PC-3 (cell line): ENCODE measurements around the gene C16orf96. TPM values are rescaled to one million over a fixed set of nuclear protein-coding genes. Genes with fewer than 3 reads are reported as not detected.

Source experiments
- ATAC-seq: fragments of 200-7000 bp; cut with Tn5 transposase; 2 replicates; pipeline ENCODE4 v1.9.1; 2020; ENCODE audit warnings: mild to moderate bottlenecking, moderate library complexity
- BruUV-seq: library from RNA; stranded (reverse); fragments of 400-500 nt; replicated peaks from 2 replicates; lab custom pipeline; 2021; lab: Mats Ljungman, UMichigan
- CTCF ChIA-PET: fragments of 300-600 bp; sonication (Branson Sonifier 250); formaldehyde crosslinking; loops from one replicate; lab custom pipeline; 2022; ENCODE audit warnings: antibody characterized with exemption; lab: Charles Lee
- POLR2A ChIA-PET: fragments of 300-600 bp; sonication (Branson Sonifier 250); formaldehyde crosslinking; loops from one replicate; lab custom pipeline; 2022; ENCODE audit warnings: antibody characterized with exemption; ENCODE audit not compliant: unreplicated experiment; lab: Charles Lee
- DNase-seq: peaks from one replicate; pipeline ENCODE4 v3.0.0-alpha.2; 2015
- H2AFZ ChIP-seq: fragments of 300-600 bp; sonication (generic); 2 replicates; pipeline ENCODE4 v1.6.0; 2016; ENCODE audit warnings: antibody characterized with exemption, low read length
- H3F3A ChIP-seq: fragments of 300-600 bp; sonication (generic); one replicate; pipeline ENCODE4 v1.6.0; 2017; ENCODE audit warnings: antibody characterized with exemption, low read length, control low read depth, mild to moderate bottlenecking; ENCODE audit not compliant: unreplicated experiment
- H3K27ac ChIP-seq: fragments of 300-600 bp; sonication (generic); 2 replicates; pipeline ENCODE4 v1.5.1; 2016; ENCODE audit warnings: mild to moderate bottlenecking, low read length
- H3K27me3 ChIP-seq: fragments of 300-600 bp; sonication (generic); 2 replicates; pipeline ENCODE4 v1.6.1; 2016; ENCODE audit warnings: low read length, mixed read lengths
- H3K36me3 ChIP-seq: fragments of 300-600 bp; sonication (generic); 2 replicates; pipeline ENCODE4 v1.6.1; 2016; ENCODE audit warnings: low read depth, mixed run types, low read length, mixed read lengths
- H3K4me1 ChIP-seq: fragments of 300-600 bp; sonication (generic); 2 replicates; pipeline ENCODE4 v1.5.1; 2016; ENCODE audit warnings: low read length; ENCODE audit not compliant: insufficient read depth
- H3K4me2 ChIP-seq: fragments of 300-600 bp; sonication (generic); 2 replicates; pipeline ENCODE4 v1.6.0; 2016; ENCODE audit warnings: low read length
- H3K4me3 ChIP-seq: fragments of 300-600 bp; sonication (generic); 2 replicates; pipeline ENCODE4 v1.5.1; 2016; ENCODE audit warnings: mild to moderate bottlenecking, low read length, mixed read lengths
- H3K79me2 ChIP-seq: fragments of 300-600 bp; sonication (generic); 2 replicates; pipeline ENCODE4 v1.6.1; 2017; ENCODE audit warnings: low read length, mixed read lengths
- H3K9ac ChIP-seq: fragments of 300-600 bp; sonication (generic); 2 replicates; pipeline ENCODE4 v1.6.0; 2016; ENCODE audit warnings: mild to moderate bottlenecking, low read length
- H3K9me2 ChIP-seq: fragments of 300-600 bp; sonication (generic); replicated peaks from 2 replicates; pipeline ENCODE4 v1.6.1; 2016; ENCODE audit warnings: mixed run types, low read length, mixed read lengths
- H3K9me3 ChIP-seq: fragments of 300-600 bp; sonication (generic); 2 replicates; pipeline ENCODE4 v1.6.1; 2016; ENCODE audit warnings: low read length, mixed read lengths
- H4K20me1 ChIP-seq: fragments of 300-600 bp; sonication (generic); 2 replicates; pipeline ENCODE4 v1.6.1; 2016; ENCODE audit warnings: low read length, mixed read lengths
- CTCF ChIP-seq: fragments of 300-600 bp; sonication (generic); conservative IDR thresholded peaks from 2 replicates; pipeline ENCODE4 v1.5.1; 2017; ENCODE audit warnings: antibody characterized with exemption, low read depth, mild to moderate bottlenecking, low read length
- EZH2 ChIP-seq: fragments of 300-600 bp; sonication (generic); IDR thresholded peaks from one replicate; pipeline ENCODE4 v1.6.1; 2017; ENCODE audit warnings: antibody characterized with exemption, mild to moderate bottlenecking, low read length; ENCODE audit not compliant: unreplicated experiment
- EZH2phosphoT487 ChIP-seq: fragments of 300-600 bp; sonication (generic); IDR thresholded peaks from 2 replicates; pipeline ENCODE4 v1.6.1; 2018; ENCODE audit warnings: mild to moderate bottlenecking, antibody characterized with exemption, low read length, borderline replicate concordance
- intact Hi-C: fragments of 100-400 bp; cut with micrococcal nuclease; formaldehyde crosslinking; loops from 2 replicates; pipeline ENCODE4 v1.9.0; 2023
- total RNA-seq: library from RNA; depleted of rRNA; stranded (reverse); fragments of >200 nt; gene quantifications from 2 replicates; pipeline ENCODE4 v1.2.3, GENCODE V29; 2014

Gene C16orf96
- total RNA-seq, 1 experiment from 2014 or later: not detected

- ChIA-PET CTCF (interaction anchor here (0.5 to 0.6 kb wide), 2 partner anchors 120 to 318 kb away, joined by 3 to 4 read pairs; no protein-coding TSS in a partner anchor), POLR2A (interaction anchor here (0.7 kb wide), 1 partner anchor 749 kb away, joined by 3 read pairs; no protein-coding TSS in a partner anchor)
- Histone ChIP-seq H3K36me3 (0 out of 2 replicates have a peak, but pooled peaks cover under 1% of the 10 kb centered on the region), H3K4me3 (peak overlapping the region; percentile 93), H3K27ac (peak overlapping the region; percentile 26; the same call in 1 of the 2 replicates), H3F3A (no peaks in the 10 kb centered on the region), H4K20me1 (0 out of 2 replicates have a peak, but pooled peaks cover 8% of the 10 kb centered on the region), H2AFZ (peak overlapping the region; percentile 84), H3K4me1 (peaks cover 13% of the 10 kb centered on the region), H3K79me2 (peaks cover 52% of the 10 kb centered on the region), H3K4me2 (peak overlapping the region; percentile 83), H3K9me2 (no peaks in the 10 kb centered on the region), H3K9ac (peak overlapping the region; percentile 92), H3K27me3 (no peaks in the 10 kb centered on the region), H3K9me3 (no peaks in the 10 kb centered on the region)
- DNase-seq (no peak), ATAC-seq (peak; percentile 3)
- TF ChIP-seq CTCF (no peak), EZH2phosphoT487 (no peak), EZH2 (no peak)
- TSS peak; percentile 45 for BruUV-seq
- intact Hi-C loops: no loop called here
These were observed 69.5 kb downstream of the C16orf96 start for GRCh38 chr16:4625560-4626159.

DNA sequence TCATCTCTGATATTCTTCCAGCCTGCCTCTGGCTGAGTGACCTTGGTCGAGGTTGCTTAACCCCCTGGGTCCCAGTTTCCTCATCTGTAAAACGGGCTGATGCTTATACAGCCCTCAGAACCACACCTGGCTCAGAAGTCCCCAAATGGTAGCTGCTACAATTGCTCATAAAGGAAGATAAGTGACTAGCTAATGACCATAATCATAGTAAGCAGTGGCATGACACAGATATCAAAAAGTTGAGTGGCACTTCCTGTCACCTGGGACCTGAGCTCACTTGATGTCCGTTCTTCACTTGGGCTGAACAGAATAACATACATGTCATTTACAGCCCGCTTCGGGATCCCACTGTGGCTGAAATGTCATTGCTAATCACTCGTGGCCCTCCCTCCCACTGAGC, 70.3 kb downstream of the C16orf96 start:
- Histone ChIP-seq H3K79me2 (peaks cover 59% of the 10 kb centered on the region), H3K36me3 (peaks cover 8% of the 10 kb centered on the region; the same call in 1 of the 2 replicates), H3K4me3 (peak overlapping the region; percentile 93), H4K20me1 (0 out of 2 replicates have a peak, but pooled peaks cover 8% of the 10 kb centered on the region), H3K4me1 (peaks cover 13% of the 10 kb centered on the region), H3F3A (no peaks in the 10 kb centered on the region), H2AFZ (no peak overlapping the region), H3K9me2 (no peaks in the 10 kb centered on the region), H3K27me3 (no peaks in the 10 kb centered on the region), H3K9me3 (peaks cover 6% of the 10 kb centered on the region), H3K9ac (peak overlapping the region; percentile 92; the same call in 1 of the 2 replicates), H3K27ac (no peak overlapping the region), H3K4me2 (peak overlapping the region; percentile 83)
- ATAC-seq (no peak), DNase-seq (no peak)
- ChIA-PET CTCF (no interaction called here), POLR2A (interaction anchor here (0.6 to 0.7 kb wide), 2 partner anchors 750 to 1607 kb away, joined by 3 to 14 read pairs; partner anchors contain the start of gene TNFRSF12A)
- intact Hi-C loops: no loop called here
- no TSS peak for BruUV-seq
- TF ChIP-seq CTCF (no peak), EZH2 (no peak), EZH2phosphoT487 (no peak)

DNA sequence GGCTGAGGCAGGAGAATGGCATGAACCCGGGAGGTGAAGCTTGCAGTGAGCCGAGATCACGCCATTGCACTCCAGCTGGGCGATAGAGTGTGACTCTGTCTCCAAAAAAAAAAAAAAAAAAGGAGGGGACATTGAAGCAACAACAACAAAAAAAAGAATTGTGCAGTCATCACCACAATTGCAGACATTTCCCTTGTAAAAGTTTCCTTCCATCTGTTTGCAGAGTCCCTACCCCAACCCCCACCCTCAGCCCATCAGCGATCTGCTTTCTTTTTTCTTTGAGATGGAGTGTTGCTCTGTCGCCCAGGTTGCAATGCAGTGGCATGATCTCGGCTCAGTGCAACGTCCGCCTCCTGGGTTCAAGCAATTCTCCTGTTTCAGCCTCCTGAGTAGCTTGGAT, 72.1 kb downstream of the C16orf96 start:
- CTCF ChIA-PET: no interaction called here

More for the DNA sequence above, 72.1 kb downstream of the C16orf96 start:
- no peak overlapping the region for H3K27ac ChIP-seq
- H3K4me2 ChIP-seq: no peak overlapping the region
- no peaks in the 10 kb centered on the region for H3F3A ChIP-seq
- H3K36me3 ChIP-seq: peaks cover 8% of the 10 kb centered on the region; the same call in 1 of the 2 replicates
- H3K9ac ChIP-seq: no peak overlapping the region
- BruUV-seq: no TSS peak
- peaks cover 13% of the 10 kb centered on the region for H3K4me1 ChIP-seq
- TF ChIP-seq EZH2 (no peak), CTCF (no peak)
- ATAC-seq (no peak), DNase-seq (no peak)
- no peak overlapping the region for H2AFZ ChIP-seq
- no peak overlapping the region for H3K4me3 ChIP-seq
- H3K9me3 ChIP-seq: peaks cover 10% of the 10 kb centered on the region
- intact Hi-C loops: no loop called here
- POLR2A ChIA-PET: no interaction called here
- peaks cover 77% of the 10 kb centered on the region for H3K79me2 ChIP-seq
- H3K27me3 ChIP-seq: no peaks in the 10 kb centered on the region
- H3K9me2 ChIP-seq: no peaks in the 10 kb centered on the region
- H4K20me1 ChIP-seq: 0 out of 2 replicates have a peak, but pooled peaks cover 8% of the 10 kb centered on the region
